ENCODE data around the gene PTPN3.

Gene PTPN3

GRCh38 chr9:109426626-109427402, 71.3 kb downstream of the PTPN3 start:
- no peak for DNase-seq (ENCODE audit: low read depth in 3 of 3)

GRCh38 chr9:109424618-109425017, 73.5 kb downstream of the PTPN3 start:
- DNase-seq (ENCODE audit: low read depth in 3 of 3) = no peak

DNA sequence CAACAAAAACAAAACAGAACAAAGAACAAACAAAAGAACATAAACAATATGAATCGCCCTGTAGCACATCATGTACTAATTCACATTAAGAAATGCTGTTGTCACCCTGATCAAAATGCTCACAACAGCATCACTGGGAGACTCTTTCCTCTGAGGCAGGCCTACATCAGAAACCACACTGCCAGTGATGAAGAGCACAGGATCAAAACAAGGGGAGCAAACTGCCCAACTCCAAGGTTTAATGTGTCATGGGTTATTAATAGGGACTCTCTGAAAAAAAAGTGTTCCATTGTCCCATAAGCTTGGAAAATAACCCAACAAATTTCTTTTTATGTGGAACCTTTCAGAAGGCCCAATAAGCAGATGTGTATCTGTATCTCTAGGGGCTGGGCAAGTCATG, 74.2 kb downstream of the PTPN3 start:
- no peak for DNase-seq (ENCODE audit: low read depth in 3 of 3)

- no peak for DNase-seq (ENCODE audit: low read depth in 3 of 3)
Observed at GRCh38 chr9:109422641-109423040, 75.5 kb downstream of the PTPN3 start.

DNA sequence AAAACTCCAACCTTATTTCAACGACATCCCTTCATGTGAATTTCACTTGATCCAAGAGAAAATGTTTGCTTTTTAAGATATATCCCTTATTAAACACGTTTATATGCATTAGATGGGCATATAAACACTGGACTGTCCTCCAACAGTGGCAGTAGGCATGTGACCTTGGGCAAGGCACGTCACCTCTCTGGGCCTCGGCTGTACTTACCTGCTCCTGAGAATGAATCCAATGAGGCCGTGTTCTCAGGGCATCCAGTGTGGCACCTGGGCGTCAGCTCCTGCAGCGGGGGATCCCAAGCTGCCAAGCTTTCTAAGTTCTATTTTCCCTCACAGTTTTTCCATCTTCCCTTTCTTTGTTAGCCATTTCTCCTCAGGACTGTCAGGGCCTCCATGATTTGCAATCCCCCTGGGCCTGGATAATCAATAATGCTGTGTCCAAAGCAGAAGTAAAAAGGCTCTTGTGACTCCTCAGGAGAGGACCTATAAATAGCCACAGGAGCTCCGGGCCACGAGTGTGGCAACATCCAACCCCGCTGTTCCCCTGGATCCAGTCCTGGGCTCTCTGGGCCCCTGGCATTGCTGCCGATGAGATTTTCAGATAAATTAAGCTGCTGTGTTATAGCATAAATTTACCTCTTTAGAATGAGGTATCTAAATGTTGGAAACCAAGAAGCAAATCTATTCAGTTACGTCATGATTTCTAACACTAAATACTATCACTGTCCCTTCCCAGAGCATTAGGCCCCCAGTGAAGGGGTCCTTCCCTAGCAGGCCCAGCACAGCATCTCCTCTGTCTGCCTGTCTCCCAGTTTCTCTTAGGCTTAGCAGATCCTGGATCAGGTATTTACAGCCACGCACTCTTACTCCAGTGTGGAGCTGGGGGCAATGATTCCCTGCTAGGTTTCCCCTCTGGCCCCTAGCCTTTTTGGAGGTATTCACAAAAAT, 76.8 kb downstream of the PTPN3 start:
- no peak for DNase-seq (ENCODE audit: low read depth in 3 of 3)

DNA sequence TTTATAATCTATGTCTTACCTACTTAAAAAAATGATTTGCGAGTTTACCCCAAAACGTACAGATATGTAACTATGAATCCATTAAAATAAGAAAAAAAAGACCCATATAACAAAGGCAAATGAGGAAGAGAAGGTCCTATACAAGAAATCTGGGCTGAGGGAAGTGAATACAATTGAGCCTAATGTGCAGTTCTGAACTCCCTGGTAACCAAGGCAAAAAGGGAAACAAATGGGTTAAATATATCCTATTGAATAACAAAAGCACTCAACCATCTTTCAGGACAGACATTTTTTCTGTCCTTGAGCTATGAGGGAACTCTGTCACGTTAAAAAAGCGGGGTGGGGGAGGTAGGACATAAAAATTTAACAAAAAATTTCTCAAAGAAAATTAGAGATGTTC, 78.6 kb downstream of the PTPN3 start:
- no peak for DNase-seq (ENCODE audit: low read depth in 3 of 3)

DNA sequence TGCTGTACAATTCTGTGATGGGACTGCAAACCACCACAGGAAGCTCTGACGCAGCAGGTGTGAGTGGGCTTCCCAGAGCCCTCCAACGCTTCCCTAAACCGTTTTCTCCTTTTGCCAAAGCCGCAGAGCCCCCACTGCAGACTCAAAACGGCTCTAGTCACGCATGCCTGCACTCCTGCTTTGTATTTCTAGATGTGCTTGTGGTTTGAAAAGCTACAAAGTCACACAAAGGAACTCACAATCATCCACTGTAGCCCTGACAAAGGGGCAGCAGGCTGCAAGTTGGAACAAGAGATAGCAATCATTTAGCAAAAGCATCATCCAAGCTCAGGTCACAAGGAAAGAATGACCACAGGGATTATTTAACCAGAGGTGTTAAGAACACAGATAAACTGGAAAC, 79.3 kb downstream of the PTPN3 start:
- DNase-seq (ENCODE audit: low read depth in 3 of 3) = no peak

GRCh38 chr9:109417585-109418544, 80.2 kb downstream of the PTPN3 start:
- DNase-seq (ENCODE audit: low read depth in 3 of 3) = no peak

DNA sequence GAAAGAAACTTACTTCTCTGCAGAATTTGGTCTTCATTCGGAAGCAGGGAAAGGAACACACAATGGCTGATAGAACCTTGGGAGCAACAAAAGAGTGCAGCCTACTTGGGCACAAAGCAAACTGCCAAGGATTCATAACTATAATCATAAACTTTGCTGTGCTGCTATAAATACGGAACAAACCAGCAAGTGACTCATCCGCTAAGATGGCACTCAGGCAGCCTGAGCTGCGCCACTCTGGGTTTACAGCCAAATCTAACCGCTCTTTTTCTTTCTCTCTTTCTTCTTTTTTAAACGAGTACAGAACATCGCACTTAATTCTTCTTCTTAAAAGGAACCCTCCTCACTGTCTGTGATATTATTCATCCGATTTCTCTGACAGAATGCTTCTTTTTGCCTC, 81.1 kb downstream of the PTPN3 start:
- no peak for DNase-seq (ENCODE audit: low read depth in 3 of 3)

DNA sequence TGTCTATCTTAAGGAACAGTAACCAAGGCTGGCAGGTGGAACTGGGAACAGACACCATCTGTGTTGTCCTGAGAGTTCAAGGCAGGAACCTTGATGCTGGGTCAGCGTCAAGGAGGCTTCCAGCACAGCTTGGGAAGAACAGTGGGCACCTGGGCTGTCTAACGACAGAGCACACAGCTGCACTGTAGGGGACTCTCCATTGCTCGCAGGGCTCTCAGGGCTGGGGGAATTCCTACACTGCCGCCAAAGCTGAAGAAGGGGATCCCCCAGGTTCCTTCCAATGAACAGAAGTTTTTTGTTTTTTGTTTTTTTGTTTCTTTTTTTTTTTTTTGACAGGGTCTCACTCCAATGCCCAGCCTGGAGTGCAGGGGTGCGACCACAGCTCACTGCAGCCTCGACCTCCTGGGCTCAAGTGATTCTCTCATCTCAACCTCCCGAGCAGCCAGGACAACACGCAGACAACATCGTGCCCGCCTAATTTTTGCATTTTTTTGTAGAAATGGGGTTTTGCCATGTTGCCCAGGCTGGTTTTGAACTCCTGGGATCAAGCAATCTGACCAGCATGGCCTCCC, 81.9 kb downstream of the PTPN3 start:
- DNase-seq (ENCODE audit: low read depth in 3 of 3) = no peak

DNA sequence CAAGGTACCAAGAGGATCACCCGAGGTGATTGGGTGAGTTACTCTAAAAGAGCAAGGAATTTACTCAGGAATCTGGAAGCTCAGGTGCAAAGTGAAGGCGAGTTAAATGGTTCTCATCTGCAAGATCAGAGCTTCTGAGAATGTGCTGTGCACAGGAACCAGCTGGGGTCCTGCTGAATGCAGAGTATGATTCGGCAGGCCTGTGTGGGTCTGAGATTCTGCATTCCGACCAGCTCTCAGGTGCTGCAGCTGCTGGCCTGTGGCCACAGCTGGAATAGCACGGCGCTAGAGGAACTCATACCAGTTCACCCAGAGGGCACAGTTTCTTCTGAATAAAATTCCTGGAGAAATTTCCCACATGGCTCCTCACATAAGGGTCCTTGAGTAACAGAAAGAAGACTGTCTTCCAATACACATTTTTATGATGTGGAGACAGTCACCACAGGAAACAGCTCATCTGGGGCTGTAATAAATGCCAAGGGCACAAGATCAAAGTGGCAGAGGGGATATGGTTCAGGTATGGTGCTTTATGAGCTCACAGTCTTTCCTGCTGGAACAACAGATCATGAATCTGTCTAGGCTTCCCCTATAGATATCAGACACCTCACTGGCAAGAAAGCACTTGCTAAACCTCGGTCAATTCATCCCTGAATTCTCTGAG, 83.9 kb downstream of the PTPN3 start:
- no peak for DNase-seq (ENCODE audit: low read depth in 3 of 3)

DNA sequence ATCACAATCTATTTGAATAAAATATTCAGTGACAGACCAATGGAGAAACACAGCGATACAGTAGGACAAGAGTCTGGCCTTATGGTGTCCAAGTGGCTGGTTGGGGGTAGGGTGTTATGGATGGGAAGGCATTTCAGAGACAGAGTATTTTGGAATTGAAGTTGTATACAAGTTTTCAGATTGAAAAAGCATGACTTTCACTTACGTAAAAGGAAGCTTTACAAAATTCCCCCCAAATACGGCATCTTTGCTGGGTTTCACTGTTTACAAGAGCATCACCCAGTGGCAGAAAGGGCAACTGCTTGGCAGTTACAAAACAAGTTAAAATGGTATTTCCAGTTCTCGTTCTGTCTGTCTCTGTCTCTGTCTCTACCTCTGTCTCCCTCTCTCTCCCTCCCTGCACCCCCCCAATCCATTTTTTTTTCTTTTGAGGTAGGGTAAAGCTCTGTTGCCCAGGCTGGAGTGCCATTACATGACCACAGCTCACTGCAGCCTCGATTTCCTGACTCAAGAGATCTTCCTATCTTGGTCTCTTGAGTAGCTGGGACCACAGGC, 86.2 kb downstream of the PTPN3 start:
- no peak for DNase-seq (ENCODE audit: low read depth in 3 of 3)

- no peak for DNase-seq (ENCODE audit: low read depth in 3 of 3)
Observed at GRCh38 chr9:109411069-109411761, 86.9 kb downstream of the PTPN3 start.

DNA sequence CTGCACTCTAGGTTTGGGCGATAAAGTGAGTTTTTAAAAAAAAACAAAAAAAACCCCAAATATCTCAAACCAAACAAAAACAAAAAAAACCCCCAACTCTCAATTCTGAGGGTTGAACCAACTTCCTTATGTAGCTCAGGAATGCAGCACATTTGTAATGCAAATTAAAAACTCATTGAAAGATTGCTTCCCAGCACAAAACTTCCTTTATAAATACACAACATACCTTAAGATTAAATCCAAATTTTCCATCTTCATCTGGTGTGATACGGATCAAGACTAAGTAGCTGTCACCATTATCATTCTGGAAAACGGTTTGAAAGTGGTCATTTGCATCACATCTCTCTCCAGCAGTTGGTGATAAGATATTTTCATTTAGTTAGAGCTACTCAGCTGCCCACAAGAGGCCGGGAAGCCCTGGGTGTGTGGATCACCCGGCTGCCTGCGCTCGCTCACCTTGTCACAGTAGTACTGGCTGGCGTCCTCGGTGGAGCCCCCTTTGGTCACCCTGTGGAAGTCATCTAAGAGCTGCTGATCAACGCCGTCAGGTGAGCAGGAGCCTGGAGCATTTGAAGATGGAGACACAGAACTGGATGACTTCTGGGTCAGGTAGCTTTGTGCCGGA, 88.2 kb downstream of the PTPN3 start:
- DNase-seq (ENCODE audit: low read depth in 3 of 3) = no peak

GRCh38 chr9:109408759-109409462, 89.2 kb downstream of the PTPN3 start:
- DNase-seq (ENCODE audit: low read depth in 3 of 3) = no peak

- no peak for DNase-seq (ENCODE audit: low read depth in 3 of 3)
Observed at GRCh38 chr9:109403766-109404320, 94.3 kb downstream of the PTPN3 start.

- no peak for DNase-seq (ENCODE audit: low read depth in 3 of 3)
Observed at GRCh38 chr9:109403116-109403515, 95.0 kb downstream of the PTPN3 start.

DNA sequence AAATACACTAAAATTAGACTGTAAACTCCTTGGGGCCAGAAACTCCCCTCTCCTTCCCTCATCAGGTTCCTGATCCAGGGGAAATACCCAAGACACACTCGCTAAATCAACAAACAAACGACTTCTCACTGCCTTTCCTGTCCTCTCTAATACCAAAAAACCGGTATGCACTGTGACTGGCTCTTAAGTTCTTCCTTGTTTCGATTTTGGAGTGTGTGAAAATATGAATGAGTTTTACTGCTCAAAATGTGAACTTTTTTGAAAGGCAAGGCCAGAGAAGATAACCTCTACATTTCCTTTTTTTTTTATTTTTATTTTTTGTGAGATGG, 96.2 kb downstream of the PTPN3 start:
- DNase-seq (ENCODE audit: low read depth in 3 of 3) = no peak
